CD14-positive monocyte (primary cell): Measurements from ENCODE around the gene SLC22A23. TPM values are rescaled to one million over a fixed set of nuclear protein-coding genes. Genes with fewer than 3 reads are reported as not detected.

Source experiments
- DNase-seq, 3 donors: peaks; one replicate each; pipeline ENCODE4 v3.0.0-alpha.2; 2011 to 2022
- H2AFZ ChIP-seq: 2 replicates; pipeline ENCODE4 v1.6.0; 2012; ENCODE audit warnings: mild to moderate bottlenecking, low read depth, low read length, inconsistent platforms; ENCODE audit not compliant: insufficient read depth, poor library complexity, severe bottlenecking
- H3K27ac ChIP-seq, 2 donors: 1 replicate in 1 of 2; 2 replicates in 1 of 2; pipeline ENCODE4 v1.5.1; 2012 to 2013; ENCODE audit warnings: low read length in 2 of 2, control low read depth in 1 of 2, inconsistent platforms in 1 of 2, low read depth in 1 of 2, mild to moderate bottlenecking in 1 of 2
- H3K27me3 ChIP-seq, 2 donors: one replicate each; pipeline versions ENCODE4 v1.6.0 to v1.6.1; 2011 to 2013; ENCODE audit warnings: low read length in 2 of 2; ENCODE audit not compliant: control insufficient read depth in 2 of 2, insufficient read depth in 2 of 2
- H3K36me3 ChIP-seq, 2 donors: replicated peaks in 1 of 2; 1 replicate in 1 of 2; 2 replicates in 1 of 2; pipeline versions ENCODE4 v1.5.1 to v1.6.1; 2012 to 2013; ENCODE audit warnings: low read length in 2 of 2, control low read depth in 1 of 2, inconsistent platforms in 1 of 2, mild to moderate bottlenecking in 1 of 2; ENCODE audit not compliant: insufficient read depth in 2 of 2, control insufficient read depth in 1 of 2
- H3K4me1 ChIP-seq, 2 donors: 1 replicate in 1 of 2; 2 replicates in 1 of 2; pipeline versions ENCODE4 v1.5.1 to v1.6.1; 2012 to 2013; ENCODE audit warnings: low read length in 2 of 2, control low read depth in 1 of 2, inconsistent platforms in 1 of 2, mild to moderate bottlenecking in 1 of 2, moderate library complexity in 1 of 2; ENCODE audit not compliant: insufficient read depth in 2 of 2, control insufficient read depth in 1 of 2
- H3K4me2 ChIP-seq: replicated peaks from 2 replicates; pipeline ENCODE3; 2012; ENCODE audit warnings: low read length, moderate library complexity, mild to moderate bottlenecking; ENCODE audit not compliant: poor library complexity, severe bottlenecking; ENCODE audit errors: extremely low read depth
- H3K4me3 ChIP-seq, 3 experiments: fragments of 200-600 bp in 1 of 3; sonication (generic) in 1 of 3; replicated peaks in 1 of 3; 1 replicate in 2 of 3; 2 replicates in 1 of 3; pipeline ENCODE4 v1.5.1; 2011 to 2013; ENCODE audit warnings: low read length in 3 of 3, mild to moderate bottlenecking in 3 of 3, control low read depth in 2 of 3, low read depth in 2 of 3, inconsistent platforms in 1 of 3, moderate library complexity in 1 of 3
- H3K79me2 ChIP-seq: 2 replicates; pipeline ENCODE4 v1.6.0; 2012; ENCODE audit warnings: mild to moderate bottlenecking, control low read depth, inconsistent platforms, low read length, moderate library complexity; ENCODE audit not compliant: insufficient read depth
- H3K9ac ChIP-seq: 2 replicates; pipeline ENCODE4 v1.6.0; 2017; ENCODE audit warnings: low read length, mild to moderate bottlenecking; ENCODE audit not compliant: insufficient read depth, poor library complexity, severe bottlenecking
- H3K9me3 ChIP-seq, 2 donors: replicated peaks in 1 of 2; 1 replicate in 1 of 2; 2 replicates in 1 of 2; pipeline versions ENCODE4 v1.5.1 to v1.6.1; 2012 to 2013; ENCODE audit warnings: low read length in 2 of 2, control low read depth in 1 of 2; ENCODE audit not compliant: control insufficient read depth in 1 of 2, insufficient read depth in 1 of 2
- H4K20me1 ChIP-seq: 2 replicates; pipeline ENCODE4 v1.6.0; 2012; ENCODE audit warnings: mild to moderate bottlenecking, low read length, control low read depth, moderate library complexity; ENCODE audit not compliant: insufficient read depth
- H3K27ac Mint-ChIP-seq, 7 donors: one replicate each; pipeline ENCODE4 v1.8.0; 2020; ENCODE audit warnings: mild to moderate bottlenecking in 7 of 7, mixed read lengths in 7 of 7, moderate library complexity in 6 of 7, inconsistent platforms in 2 of 7
- H3K27me3 Mint-ChIP-seq, 3 donors: one replicate each; pipeline ENCODE4 v1.8.0; 2021 to 2022; ENCODE audit warnings: low read depth in 3 of 3, mild to moderate bottlenecking in 3 of 3, mixed read lengths in 3 of 3, moderate library complexity in 3 of 3, inconsistent platforms in 1 of 3
- H3K36me3 Mint-ChIP-seq, 2 donors: one replicate each; pipeline ENCODE4 v1.8.0; 2020; ENCODE audit warnings: mixed read lengths in 2 of 2, inconsistent platforms in 1 of 2, mild to moderate bottlenecking in 1 of 2
- H3K4me1 Mint-ChIP-seq: one replicate; pipeline ENCODE4 v1.8.0; 2020; ENCODE audit warnings: mild to moderate bottlenecking, mixed read lengths
- H3K4me3 Mint-ChIP-seq, 2 donors: one replicate each; pipeline ENCODE4 v1.8.0; 2020; ENCODE audit warnings: mild to moderate bottlenecking in 2 of 2, mixed read lengths in 2 of 2, moderate library complexity in 1 of 2
- H3K9me3 Mint-ChIP-seq, 7 donors: one replicate each; pipeline ENCODE4 v1.8.0; 2020 to 2022; ENCODE audit warnings: mixed read lengths in 7 of 7, mild to moderate bottlenecking in 6 of 7, moderate library complexity in 6 of 7, inconsistent platforms in 2 of 7
- WGBS: methylation state at CpG from one replicate; pipeline ENCODE4 v1.1.5; 2013; ENCODE audit warnings: missing lambda C conversion rate; ENCODE audit not compliant: insufficient coverage; 5-methylcytosine and 5-hydroxymethylcytosine counted together
- intact Hi-C, 2 donors: fragments of 100-400 bp; cut with micrococcal nuclease; formaldehyde crosslinking; loops; one replicate each; pipeline versions ENCODE4 v1.15.0 to v1.15.1; 2023
- polyA plus RNA-seq, 3 donors: library from polyadenylated mRNA; depleted of rRNA in 1 of 3; unstranded in 2 of 3; stranded (reverse) in 1 of 3; fragments of 300-500 nt in 2 of 3; fragments of >200 nt in 1 of 3; fragmentation: Illumina TruSeq in 2 of 3; gene quantifications; 1 replicate in 2 of 3; 2 replicates in 1 of 3; pipeline ENCODE4 v1.2.3, GENCODE V29; 2012 to 2021
- TF ChIP-seq, protein P1 (sequence below): fragments of 200-600 bp; IDR thresholded peaks from one replicate; pipeline ENCODE4 v1.8.0; 2022; ENCODE audit warnings: antibody characterized with exemption, mild to moderate bottlenecking

The SLC22A23 gene
- polyA plus RNA-seq, 3 donors, result 0.08 TPM; not detected in 2

DNA sequence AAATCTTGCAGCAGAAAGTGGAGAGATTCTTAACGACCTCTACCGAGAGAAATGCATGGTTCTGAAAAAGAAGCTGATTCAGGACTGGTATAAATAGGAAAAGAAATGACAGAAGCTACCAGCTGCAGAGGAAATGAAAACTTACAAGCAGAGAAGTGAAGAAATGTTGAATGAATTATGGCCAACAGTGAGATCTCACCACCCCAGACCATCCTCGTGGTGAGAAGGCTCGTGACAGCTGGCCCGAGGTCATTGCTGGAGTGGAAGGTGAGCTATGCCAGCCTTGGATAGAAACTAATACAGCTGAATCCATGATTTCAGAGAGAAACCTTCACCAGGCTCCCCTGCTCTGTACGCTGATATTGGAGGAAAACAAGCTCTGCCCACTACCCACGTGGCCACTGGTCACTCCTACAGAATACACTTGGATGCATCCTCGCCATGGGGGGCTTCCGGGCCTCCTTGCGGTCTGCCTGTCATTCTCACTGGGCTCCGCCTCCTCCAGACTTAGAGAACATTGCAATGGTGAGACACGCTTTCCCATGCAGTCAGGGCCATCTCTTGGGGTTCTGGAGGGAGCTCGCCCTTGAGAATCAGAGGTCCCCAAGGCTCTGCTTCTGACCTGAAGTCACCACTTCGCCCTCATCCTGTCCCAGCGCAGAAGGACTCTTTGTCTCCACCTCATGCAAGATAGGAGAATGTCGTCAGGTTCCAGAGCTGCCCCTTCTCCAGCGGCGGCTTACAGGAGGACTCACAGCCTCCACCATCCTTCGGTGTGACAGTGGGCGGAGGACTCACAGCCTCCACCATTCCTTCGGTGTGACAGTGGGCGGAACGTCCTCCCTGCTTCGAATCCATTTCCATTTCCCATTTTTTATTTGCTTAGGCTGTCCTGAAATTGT, 218.8 kb downstream of the SLC22A23 start:
- peak overlapping the region in 1 of 2 donors; percentile 13 for H3K4me3 Mint-ChIP-seq
- no peak overlapping the region for H2AFZ ChIP-seq
- peaks cover 0 to 6% (median 0%) of the 10 kb centered on the region in 7 donors for H3K9me3 Mint-ChIP-seq
- H4K20me1 ChIP-seq, result no peaks in the 10 kb centered on the region
- intact Hi-C loops, result no loop called here
- DNase-seq, result no peak
- no peak overlapping the region for H3K27ac ChIP-seq
- H3K36me3 ChIP-seq, result no peaks in the 10 kb centered on the region
- H3K4me1 Mint-ChIP-seq, result peaks cover 1% of the 10 kb centered on the region
- H3K27me3 Mint-ChIP-seq, result peaks cover 50 to 63% (median 63%) of the 10 kb centered on the region in 3 donors
- H3K4me1 ChIP-seq, result no peaks in the 10 kb centered on the region
- H3K4me2 ChIP-seq, result no peak overlapping the region
- H3K79me2 ChIP-seq, result no peaks in the 10 kb centered on the region
- TF ChIP-seq, protein P1, sequence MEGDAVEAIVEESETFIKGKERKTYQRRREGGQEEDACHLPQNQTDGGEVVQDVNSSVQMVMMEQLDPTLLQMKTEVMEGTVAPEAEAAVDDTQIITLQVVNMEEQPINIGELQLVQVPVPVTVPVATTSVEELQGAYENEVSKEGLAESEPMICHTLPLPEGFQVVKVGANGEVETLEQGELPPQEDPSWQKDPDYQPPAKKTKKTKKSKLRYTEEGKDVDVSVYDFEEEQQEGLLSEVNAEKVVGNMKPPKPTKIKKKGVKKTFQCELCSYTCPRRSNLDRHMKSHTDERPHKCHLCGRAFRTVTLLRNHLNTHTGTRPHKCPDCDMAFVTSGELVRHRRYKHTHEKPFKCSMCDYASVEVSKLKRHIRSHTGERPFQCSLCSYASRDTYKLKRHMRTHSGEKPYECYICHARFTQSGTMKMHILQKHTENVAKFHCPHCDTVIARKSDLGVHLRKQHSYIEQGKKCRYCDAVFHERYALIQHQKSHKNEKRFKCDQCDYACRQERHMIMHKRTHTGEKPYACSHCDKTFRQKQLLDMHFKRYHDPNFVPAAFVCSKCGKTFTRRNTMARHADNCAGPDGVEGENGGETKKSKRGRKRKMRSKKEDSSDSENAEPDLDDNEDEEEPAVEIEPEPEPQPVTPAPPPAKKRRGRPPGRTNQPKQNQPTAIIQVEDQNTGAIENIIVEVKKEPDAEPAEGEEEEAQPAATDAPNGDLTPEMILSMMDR, result no peak
- H3K27ac Mint-ChIP-seq, result no peak overlapping the region
- H3K9me3 ChIP-seq, result peaks cover 0 to 4% of the 10 kb centered on the region in 2 donors
- no peak overlapping the region for H3K9ac ChIP-seq
- H3K4me3 ChIP-seq, result no peak overlapping the region
- WGBS, result 70% methylated on average over 21 of the region's 24 CpGs
- peaks cover 15 to 41% of the 10 kb centered on the region in 2 donors for H3K27me3 ChIP-seq
- H3K36me3 Mint-ChIP-seq, result no peaks in the 10 kb centered on the region

DNA sequence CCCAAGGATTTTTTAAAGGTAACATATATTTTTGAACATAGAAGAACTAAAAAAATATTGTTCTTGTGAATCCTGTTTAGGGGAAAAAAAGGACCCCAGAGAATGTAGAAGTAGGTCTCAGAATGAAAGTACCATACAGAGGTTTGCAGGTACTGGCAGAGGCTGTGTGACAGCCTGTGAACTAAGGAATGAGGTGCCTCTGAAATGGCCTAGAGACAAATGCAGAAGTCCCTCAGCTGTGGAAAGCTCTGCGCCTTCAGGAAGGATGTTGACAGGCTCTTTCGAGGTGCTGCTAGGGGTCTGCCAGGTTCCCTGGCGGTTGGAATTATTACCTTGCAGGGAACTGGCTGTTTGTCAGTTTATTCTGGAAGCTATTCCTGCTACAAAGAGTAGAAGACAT, 220.8 kb downstream of the SLC22A23 start:
- Histone ChIP-seq H3K79me2 (no peaks in the 10 kb centered on the region), H3K27me3 (peaks cover 35 to 61% of the 10 kb centered on the region in 2 donors), H3K27ac (no peak overlapping the region), H3K36me3 (no peaks in the 10 kb centered on the region), H3K9me3 (peaks cover 0 to 14% of the 10 kb centered on the region in 2 donors), H2AFZ (no peak overlapping the region), H4K20me1 (no peaks in the 10 kb centered on the region), H3K9ac (no peak overlapping the region), H3K4me3 (no peak overlapping the region), H3K4me2 (no peak overlapping the region), H3K4me1 (peaks cover 9 to 11% of the 10 kb centered on the region in 2 donors)
- Mint-ChIP-seq H3K4me3 (peak overlapping the region in 1 of 2 donors; percentile 49), H3K36me3 (peaks cover 0 to 3% of the 10 kb centered on the region in 2 donors), H3K27ac (no peak overlapping the region), H3K27me3 (peaks cover 61 to 76% (median 76%) of the 10 kb centered on the region in 3 donors), H3K4me1 (peaks cover 11% of the 10 kb centered on the region), H3K9me3 (peaks cover 0 to 11% (median 2%) of the 10 kb centered on the region in 7 donors)
- intact Hi-C loops, result no loop called here
- no peak for DNase-seq
- 0% methylated on average over 2 of the region's 3 CpGs for WGBS
- TF ChIP-seq, protein P1, result no peak
